ENCODE measurements around the gene DLG2.

DNA sequence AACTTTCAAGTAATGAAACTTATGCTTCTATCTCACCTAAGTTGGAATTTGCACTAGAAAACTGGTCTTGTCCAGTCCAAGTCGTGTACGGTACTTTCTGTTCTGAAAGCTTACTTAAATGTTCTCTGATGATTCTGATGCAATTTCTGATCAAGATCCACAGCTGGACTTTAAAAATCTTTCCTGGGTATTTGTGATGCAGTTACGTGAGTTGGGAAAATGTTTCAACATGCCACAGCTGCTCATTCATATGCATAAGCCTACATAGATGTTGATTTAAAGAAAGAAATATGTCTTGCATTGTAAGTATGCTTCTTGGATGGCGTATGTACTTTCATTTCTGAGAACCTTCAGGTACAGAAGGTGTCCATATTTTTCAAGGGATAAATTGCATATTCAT, 1847.3 kb downstream of the DLG2 start:
- TF ChIP-seq PAX5 (IDR thresholded peaks at IDR 0.05; ENCODE audit: insufficient read depth, low read length, severe bottlenecking) (no peak), POLR2A (IDR thresholded peaks at IDR 0.05; ENCODE audit: low read depth, low read length) (no peak)

Measured in GM12891 (cell line).